Measurements from ENCODE around the gene SNRPF.
A peak's percentile ranks its signal among the peaks of the same experiment; 100 is the strongest.
"Not testable (repeated sequence)": the region's sequence is repeated elsewhere in the genome, so short reads cannot be mapped to it uniquely, and the experiment has no call there.

Gene SNRPF

GRCh38 chr12:95858451-95859343 lies at the start of gene SNRPF:
Gene SNRPF, plus strand, starts transcription at chr12:95858952. Its CDS starts 122 bp downstream, at chr12:95859074.
- DNase-seq (ENCODE audit: low read depth) = peak; percentile 92

DNA sequence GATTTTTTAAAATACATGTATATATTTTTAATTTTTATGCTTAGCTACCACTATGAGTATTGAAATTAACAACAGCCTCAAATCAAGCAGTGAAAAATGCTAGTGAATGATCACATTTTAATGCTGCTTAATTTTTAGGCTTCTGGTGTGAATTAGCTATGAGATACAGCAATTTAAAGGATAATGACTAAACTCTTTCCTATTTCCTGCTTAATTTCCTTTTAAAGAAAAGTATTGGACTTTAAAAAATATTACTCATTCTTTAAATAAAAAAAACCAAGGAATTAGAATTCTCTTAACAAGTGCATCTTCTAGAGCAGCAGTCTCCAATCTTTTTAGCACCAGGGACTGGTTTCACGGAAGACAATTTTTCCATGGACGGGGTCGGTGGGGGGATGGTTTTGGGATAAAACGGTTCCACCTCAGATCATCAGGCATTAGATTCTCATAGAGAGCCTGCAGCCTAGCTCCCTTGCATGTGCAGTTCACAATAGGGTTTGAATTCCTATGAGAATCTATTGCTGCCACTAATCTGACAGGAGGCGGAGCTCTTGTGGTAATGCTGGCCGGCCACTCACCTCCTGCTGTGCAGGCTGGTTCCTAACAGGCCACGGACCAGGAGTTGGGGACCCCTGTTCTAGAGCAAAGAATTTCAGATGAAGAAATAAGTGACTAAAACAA lies 49.6 kb upstream of the SNRPF start:
- DNase-seq (ENCODE audit: low read depth) = no peak

DNA sequence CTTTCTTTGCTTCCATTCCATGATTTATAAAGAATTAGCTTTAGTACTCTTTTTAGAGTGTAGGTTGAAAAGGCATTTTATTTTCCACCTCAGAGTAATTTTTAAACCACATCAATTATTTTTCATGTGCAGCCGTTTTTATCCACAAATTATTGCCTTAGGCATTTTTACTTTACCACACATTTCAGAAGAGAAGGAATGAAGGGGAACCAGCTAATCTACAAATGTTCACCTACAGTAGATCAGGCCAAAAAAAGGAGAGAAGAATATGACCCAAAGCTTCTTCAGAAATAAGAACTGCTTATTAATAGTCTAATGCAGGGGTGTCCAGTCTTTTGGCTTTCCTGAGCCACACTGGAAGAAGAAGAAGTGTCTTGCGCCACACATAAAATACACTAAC lies 48.3 kb upstream of the SNRPF start:
- no peak for DNase-seq (ENCODE audit: low read depth)

- DNase-seq (ENCODE audit: low read depth) = not testable (repeated sequence)
These were observed 46.6 kb upstream of the SNRPF start for GRCh38 chr12:95812155-95812554.

DNA sequence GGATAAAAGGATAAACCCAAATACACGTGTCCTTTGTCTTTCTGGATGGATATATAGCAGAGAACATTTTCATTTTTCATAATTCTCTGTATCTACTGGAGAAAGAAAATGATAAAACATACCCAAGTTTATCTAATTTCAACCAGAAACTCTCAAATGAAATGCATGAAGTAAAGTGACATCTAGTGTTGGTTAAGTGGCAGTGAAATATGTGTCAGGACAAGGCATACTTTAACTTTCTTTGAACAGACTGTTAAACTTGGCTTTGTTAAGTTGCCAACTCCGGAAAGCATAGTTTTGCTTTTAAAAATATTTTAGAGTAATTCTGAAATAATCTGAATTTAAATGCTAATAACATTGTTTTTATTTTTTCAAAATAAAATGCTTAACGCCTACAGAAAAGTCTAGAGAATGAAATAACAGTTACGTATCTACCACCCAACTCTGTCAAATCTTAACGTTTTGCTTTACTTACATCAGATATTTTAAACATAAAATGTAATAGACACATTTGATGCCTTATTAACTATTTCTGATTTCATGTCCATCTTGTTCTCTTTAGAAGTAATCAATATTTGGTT lies 43.0 kb upstream of the SNRPF start:
- no peak for DNase-seq (ENCODE audit: low read depth)

DNA sequence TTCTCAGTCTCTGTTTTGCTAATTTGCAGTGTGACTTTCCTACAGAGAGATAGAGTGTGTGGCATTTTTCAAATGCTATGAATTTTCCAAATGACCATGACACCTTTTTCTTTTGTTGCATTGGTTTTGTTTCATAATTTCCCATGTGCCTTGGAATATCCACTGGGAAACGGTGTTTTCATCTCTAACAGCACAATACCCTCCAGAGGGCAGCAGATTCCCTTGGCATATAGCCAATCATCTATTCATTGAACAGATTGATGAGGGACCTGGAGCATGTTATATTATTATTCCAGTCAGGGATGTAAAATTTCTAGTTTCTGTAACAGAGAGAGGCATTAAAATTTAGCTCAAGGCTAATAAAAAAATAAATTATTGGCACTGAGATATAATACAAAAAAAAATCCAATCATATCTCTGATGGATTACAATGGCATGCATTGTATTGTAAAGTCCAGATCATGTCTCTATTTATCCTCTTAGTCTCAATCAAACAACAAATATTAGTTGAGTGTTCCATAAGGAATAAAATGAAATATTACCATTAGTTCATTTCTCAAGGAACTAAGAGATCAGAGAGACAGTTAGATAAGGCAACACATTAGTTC lies 38.6 kb upstream of the SNRPF start:
- DNase-seq (ENCODE audit: low read depth) = no peak

- no peak for DNase-seq (ENCODE audit: low read depth)
These were observed 29.4 kb upstream of the SNRPF start for GRCh38 chr12:95829395-95829794.

DNA sequence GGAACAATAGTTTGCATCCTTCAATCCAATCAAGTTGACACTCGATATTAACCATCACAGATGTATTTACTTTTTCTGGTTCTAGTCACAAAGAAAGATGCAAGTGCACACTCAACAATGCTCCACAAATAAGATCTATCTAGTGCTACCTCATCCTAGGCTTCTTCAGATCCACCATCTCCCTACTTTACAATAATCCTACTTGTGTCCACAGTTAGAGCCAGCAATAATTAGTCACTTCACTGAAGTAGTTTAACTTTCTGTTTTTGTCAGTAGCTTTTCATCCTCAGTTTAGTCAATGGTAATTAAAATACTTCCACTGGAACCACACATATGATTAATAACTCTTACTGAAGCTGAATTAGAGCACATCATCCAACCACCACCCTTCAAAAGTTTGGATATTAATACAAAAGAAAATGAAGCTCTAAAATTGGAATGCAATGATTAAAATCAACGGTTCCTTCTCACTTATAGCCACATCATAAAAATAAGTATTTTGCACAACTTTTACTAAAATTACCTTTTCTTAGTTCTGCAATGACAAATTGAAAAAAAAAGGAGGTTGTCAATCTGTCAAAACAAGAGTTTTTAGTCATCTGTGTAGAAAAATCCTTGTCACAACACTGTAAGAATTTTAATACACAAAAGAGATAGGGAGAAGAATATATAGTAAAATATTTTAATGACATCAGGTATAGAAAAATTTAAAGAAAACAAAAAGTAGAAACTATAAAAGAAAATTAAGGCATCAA lies 28.2 kb upstream of the SNRPF start:
- no peak for DNase-seq (ENCODE audit: low read depth)

DNA sequence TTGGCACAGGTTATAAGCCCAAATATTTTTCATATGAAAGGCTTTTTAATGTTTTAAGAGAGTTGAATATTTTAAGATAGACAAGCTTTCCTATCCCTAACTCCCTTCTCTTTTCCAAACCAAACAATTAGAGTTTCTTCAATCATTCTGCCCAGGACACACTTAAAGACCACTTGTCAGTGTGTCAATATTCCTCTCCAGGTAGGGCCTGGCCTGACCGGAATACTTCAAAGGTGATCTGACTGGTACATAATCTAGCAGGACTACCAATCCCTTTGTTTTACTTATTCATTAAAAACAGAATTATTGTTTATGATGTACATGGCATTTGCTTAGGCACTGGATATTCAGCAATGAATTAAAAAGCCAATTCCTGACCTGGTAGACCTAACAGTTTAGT lies 24.2 kb upstream of the SNRPF start:
- DNase-seq (ENCODE audit: low read depth) = no peak

GRCh38 chr12:95836185-95836609 lies 22.6 kb upstream of the SNRPF start:
- DNase-seq (ENCODE audit: low read depth) = no peak

DNA sequence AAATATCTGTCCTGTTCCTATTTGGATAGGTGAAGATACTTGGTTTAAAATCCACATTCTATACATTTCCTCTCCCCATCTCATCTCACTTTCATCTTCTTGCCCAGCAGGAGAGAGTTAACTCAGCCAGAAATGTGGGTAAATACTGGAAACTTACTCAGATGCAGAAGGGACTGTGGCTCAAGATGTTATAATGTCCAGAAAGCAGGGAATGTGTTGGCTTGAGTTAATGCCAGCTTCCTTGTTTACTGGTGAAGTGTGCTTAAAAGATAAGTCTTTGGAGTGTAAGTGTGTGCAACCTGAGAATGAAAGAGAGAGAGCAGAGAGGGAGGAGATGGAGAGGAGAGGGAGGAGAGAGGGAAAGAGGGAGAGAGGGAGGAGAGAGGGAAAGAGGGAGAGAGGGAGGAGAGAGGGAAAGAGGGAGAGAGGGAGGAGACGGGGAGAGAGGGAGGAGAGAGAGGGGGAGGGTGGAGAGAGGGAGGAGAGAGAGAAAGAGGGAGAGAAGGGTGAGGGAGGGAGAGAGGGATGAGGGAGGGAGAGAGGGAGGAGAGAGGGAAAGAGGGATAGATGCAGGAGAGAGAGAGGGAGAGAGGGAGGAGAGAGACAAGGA lies 22.0 kb upstream of the SNRPF start:
- no peak for DNase-seq (ENCODE audit: low read depth)

- DNase-seq (ENCODE audit: low read depth) = no peak
These were observed 21.3 kb upstream of the SNRPF start for GRCh38 chr12:95837240-95838038.

DNA sequence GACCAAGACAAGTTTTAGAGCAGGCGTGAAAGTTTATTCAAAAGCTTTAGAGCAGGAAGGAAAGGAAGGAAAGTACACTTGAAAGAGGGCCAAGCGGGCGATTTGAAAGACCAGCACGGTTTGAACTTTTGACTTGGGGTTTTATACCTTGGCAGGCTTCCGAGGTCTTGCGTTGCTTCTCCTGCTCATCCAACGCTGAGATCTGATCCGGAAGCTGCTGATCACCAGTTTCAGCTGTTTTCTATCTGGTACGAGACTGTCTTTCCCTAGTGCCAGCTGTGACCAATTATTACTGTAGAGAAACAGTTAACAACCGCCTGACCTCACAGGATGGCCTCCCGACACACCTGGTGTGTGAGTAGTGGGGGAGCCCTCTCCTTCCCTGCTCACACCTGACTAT lies 20.6 kb upstream of the SNRPF start:
- no peak for DNase-seq (ENCODE audit: low read depth)

GRCh38 chr12:95842426-95842825 lies 16.3 kb upstream of the SNRPF start:
- DNase-seq (ENCODE audit: low read depth) = not testable (repeated sequence)

GRCh38 chr12:95848575-95849388 lies 10.0 kb upstream of the SNRPF start:
- DNase-seq (ENCODE audit: low read depth) = no peak

DNA sequence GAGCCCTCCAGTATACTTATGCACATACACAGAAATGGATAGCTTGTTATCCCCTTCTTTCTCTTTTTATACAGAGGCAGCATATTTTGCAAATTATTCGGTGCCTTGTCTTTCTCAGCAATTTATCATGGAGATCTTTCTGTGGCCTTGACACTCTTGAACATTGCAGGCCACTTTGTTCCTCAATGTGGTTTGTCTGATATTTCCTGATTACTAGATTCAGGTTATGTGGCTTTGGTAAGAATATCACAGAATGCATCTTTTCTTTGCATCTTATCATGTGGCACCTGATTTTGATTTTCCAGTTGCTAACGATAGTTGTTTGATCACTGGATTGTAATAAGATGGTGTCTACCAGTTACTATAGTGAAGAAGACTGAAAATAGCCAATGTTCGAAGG lies 7.1 kb upstream of the SNRPF start:
- no peak for DNase-seq (ENCODE audit: low read depth)

- DNase-seq (ENCODE audit: low read depth) = no peak
These were observed 6.6 kb upstream of the SNRPF start for GRCh38 chr12:95852133-95852532.

DNA sequence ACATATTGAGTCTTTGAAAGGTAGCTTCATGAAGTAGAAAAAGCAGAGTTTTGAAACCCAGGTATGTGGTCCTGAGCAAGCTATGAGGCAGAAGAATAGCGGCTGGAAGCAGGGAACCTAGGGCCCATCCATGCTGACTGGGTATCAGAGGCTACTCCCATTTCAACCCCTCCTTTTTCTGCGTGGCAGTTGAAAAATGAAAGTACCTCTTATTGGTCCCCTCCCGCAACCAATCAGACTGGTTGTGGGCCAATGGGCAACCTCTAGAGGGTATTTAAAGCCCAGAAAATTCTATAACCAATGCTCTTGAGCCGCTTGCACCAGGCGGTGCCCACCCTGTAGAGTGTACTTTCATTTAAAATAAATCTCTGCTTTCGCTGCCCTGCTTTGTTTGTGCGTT lies 1.6 kb upstream of the SNRPF start:
- DNase-seq (ENCODE audit: low read depth) = no peak

DNA sequence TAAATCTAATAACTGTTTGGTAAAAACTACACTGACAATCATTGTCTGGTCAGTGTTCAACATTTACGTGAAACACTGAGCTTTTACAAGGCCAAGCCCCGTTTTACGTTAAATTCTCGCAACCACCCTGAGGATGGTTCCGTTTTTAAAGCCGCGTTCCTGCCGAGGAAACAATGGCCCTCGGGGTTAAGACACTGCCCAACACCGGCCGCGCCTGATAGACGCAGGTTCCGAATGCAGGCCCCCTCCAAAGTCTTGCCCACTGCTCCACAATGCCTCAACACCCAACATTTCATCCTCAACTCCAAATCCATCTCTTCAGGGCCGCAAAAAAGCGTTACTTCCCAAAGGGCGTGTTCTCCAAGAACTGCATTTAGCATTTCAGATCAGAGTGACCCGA lies 953 bp upstream of the SNRPF start:
- DNase-seq (ENCODE audit: low read depth) = no peak

- no peak for DNase-seq (ENCODE audit: low read depth)
These were observed 628 bp downstream of the SNRPF start for GRCh38 chr12:95859344-95859816.
